Measurements from ENCODE around the gene CELF2. TPM values are rescaled to one million over a fixed set of nuclear protein-coding genes. Genes with fewer than 3 reads are reported as not detected.

Gene CELF2
- total and polyA plus RNA-seq, 2 of the 4 experiments (the other 2 are of a cell fraction): 3.5 to 6.6 TPM

GRCh38 chr10:11026773-11027172 is 9.1 kb downstream of the CELF2 start:
- Histone ChIP-seq H3K79me1 (ENCODE audit: low read depth in 1 of 2, low read length in 2 of 2) (no peaks in the 10 kb centered on the region), H4K5ac (ENCODE audit: low read depth, low read length) (no peak overlapping the region), H3K4me3 (ENCODE audit: insufficient read depth, low read depth, low read length) (no peak overlapping the region), H2AFZ (replicated peaks; ENCODE audit: low read length, poor library complexity) (no peak overlapping the region), H4K20me1 (ENCODE audit: insufficient read depth, low read length) (no peaks in the 10 kb centered on the region), H3K9me1 (ENCODE audit: insufficient read depth, low read length) (no peaks in the 10 kb centered on the region), H3K56ac (ENCODE audit: extremely low read depth, insufficient read depth, low read length) (no peak overlapping the region), H3K14ac (replicated peaks; ENCODE audit: low read depth, low read length) (no peak overlapping the region), H3K23ac (ENCODE audit: low read depth, low read length) (no peak overlapping the region), H2BK20ac (ENCODE audit: low read depth, low read length) (no peak overlapping the region), H3K4me1 (ENCODE audit: control insufficient read depth, insufficient read depth, low read length) (no peaks in the 10 kb centered on the region), H2BK5ac (ENCODE audit: low read depth, low read length, poor library complexity, severe bottlenecking) (no peak overlapping the region), H3K4ac (ENCODE audit: low read depth, low read length) (no peak overlapping the region), H3K18ac (ENCODE audit: low read depth, low read length) (no peak overlapping the region), H3K4me2 (ENCODE audit: low read depth, low read length) (no peak overlapping the region), H3K36me3 (ENCODE audit: control insufficient read depth, insufficient read depth, low read length) (no peaks in the 10 kb centered on the region), H2BK120ac (ENCODE audit: low read depth, low read length) (no peak overlapping the region), H3K27me3 (ENCODE audit: control insufficient read depth, insufficient read depth, low read length) (no peaks in the 10 kb centered on the region), H3K27ac (ENCODE audit: insufficient read depth, low read length) (no peak overlapping the region), H4K8ac (ENCODE audit: low read depth in 2 of 2, low read length in 2 of 2) (no peak overlapping the region), H3K9me3 (ENCODE audit: control insufficient read depth, insufficient read depth, low read length) (no peaks in the 10 kb centered on the region), H2AK5ac (ENCODE audit: low read depth, low read length) (no peak overlapping the region), H4K91ac (ENCODE audit: insufficient read depth, low read depth, low read length) (no peak overlapping the region), H3K9ac (ENCODE audit: low read depth, low read length) (no peak overlapping the region), H2BK15ac (ENCODE audit: low read depth, low read length) (no peak overlapping the region), H2AK9ac (replicated peaks; ENCODE audit: low read depth, low read length, poor library complexity) (no peak overlapping the region)
- ATAC-seq (ENCODE audit: low read depth) (no peak), DNase-seq (no peak)
- in situ Hi-C loops (cut with MboI; ENCODE audit: low sequenced_read_pairs) (no loop called here), intact Hi-C loops (cut with micrococcal nuclease) (no loop called here), dilution Hi-C loops (cut with HindIII; ENCODE audit: low sequenced_read_pairs, unreplicated experiment) (no loop called here)
- ChIA-PET POLR2A (ENCODE audit: unreplicated experiment) (no interaction called here), CTCF (no interaction called here)
- TF ChIP-seq FOS (IDR thresholded peaks at IDR 0.05; ENCODE audit: low read depth, low read length) (no peak), MXI1 (IDR thresholded peaks at IDR 0.05; ENCODE audit: borderline replicate concordance, low read depth, low read length) (no peak), CEBPB (IDR thresholded peaks at IDR 0.05; ENCODE audit: low read depth, low read length) (no peak), MAFK (IDR thresholded peaks at IDR 0.05; ENCODE audit: low read depth, low read length) (no peak), CHD1 (IDR thresholded peaks at IDR 0.05; ENCODE audit: low read depth, low read length) (no peak), SMC3 (IDR thresholded peaks at IDR 0.05; ENCODE audit: low read depth, low read length) (no peak), USF2 (IDR thresholded peaks at IDR 0.05; ENCODE audit: low read depth, low read length) (no peak), NFE2L2 (IDR thresholded peaks at IDR 0.05; ENCODE audit: low read depth, low read length) (no peak), POLR2A (IDR thresholded peaks at IDR 0.05; ENCODE audit: low read depth, low read length) (no peak), BHLHE40 (IDR thresholded peaks at IDR 0.05; ENCODE audit: low read depth, low read length) (no peak), MAZ (IDR thresholded peaks at IDR 0.05; ENCODE audit: borderline replicate concordance, low read depth, low read length) (no peak)
- no CpG with 5 or more reads among the region's 7 CpGs for WGBS, 2 experiments (ENCODE audit: extremely low coverage in 2 of 2, insufficient read length in 1 of 2)
- no TSS peak for BruUV-seq (replicated peaks)
